ENCODE results near the gene CDC42EP1. TPM values are rescaled to one million over a fixed set of nuclear protein-coding genes. Genes with fewer than 3 reads are reported as not detected.

CDC42EP1 gene
- total RNA-seq, 1 donor from 2014 or later, result 5.8 TPM

DNA sequence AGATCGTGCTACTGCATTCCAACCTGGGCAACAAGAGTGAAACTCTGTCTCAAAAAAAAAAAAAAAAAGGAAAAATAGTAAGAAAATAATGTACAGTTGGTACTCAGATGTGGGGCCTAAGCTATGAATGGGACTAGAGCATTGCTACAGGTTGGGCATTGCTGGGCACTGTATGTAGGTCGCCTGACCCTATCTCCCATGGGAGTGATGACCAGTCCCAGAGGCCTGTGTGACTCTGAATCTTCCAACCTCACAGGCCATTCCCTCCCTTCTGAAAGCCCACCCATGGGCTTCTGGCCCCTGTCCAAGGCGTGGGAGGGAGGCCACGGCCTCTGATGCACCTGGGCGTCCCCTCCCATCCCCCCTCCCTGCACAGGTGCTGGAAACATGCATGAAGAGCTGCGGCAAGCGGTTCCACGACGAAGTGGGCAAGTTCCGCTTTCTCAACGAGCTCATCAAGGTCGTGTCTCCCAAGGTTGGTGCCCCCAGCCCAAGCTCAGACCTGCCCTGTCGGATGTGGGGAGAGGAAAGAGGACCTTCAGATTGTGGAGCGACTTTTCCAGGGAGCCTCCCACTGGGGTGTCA lies 57.9 kb downstream of the CDC42EP1 start:
- Histone ChIP-seq H3K4me3 (ENCODE audit: low read depth, low read length) (no peak overlapping the region), H3K36me3 (ENCODE audit: control insufficient read depth, insufficient read depth, low read length) (peaks cover 21% of the 10 kb centered on the region), H3K27me3 (ENCODE audit: control insufficient read depth, insufficient read depth, low read length) (no peaks in the 10 kb centered on the region)
- TF ChIP-seq, protein P1, sequence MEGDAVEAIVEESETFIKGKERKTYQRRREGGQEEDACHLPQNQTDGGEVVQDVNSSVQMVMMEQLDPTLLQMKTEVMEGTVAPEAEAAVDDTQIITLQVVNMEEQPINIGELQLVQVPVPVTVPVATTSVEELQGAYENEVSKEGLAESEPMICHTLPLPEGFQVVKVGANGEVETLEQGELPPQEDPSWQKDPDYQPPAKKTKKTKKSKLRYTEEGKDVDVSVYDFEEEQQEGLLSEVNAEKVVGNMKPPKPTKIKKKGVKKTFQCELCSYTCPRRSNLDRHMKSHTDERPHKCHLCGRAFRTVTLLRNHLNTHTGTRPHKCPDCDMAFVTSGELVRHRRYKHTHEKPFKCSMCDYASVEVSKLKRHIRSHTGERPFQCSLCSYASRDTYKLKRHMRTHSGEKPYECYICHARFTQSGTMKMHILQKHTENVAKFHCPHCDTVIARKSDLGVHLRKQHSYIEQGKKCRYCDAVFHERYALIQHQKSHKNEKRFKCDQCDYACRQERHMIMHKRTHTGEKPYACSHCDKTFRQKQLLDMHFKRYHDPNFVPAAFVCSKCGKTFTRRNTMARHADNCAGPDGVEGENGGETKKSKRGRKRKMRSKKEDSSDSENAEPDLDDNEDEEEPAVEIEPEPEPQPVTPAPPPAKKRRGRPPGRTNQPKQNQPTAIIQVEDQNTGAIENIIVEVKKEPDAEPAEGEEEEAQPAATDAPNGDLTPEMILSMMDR (IDR thresholded peaks at IDR 0.05; ENCODE audit: insufficient read depth, low read length, severe bottlenecking), result no peak
- FAIRE-seq (no peak), DNase-seq (ENCODE audit: low read depth) (no peak)

DNA sequence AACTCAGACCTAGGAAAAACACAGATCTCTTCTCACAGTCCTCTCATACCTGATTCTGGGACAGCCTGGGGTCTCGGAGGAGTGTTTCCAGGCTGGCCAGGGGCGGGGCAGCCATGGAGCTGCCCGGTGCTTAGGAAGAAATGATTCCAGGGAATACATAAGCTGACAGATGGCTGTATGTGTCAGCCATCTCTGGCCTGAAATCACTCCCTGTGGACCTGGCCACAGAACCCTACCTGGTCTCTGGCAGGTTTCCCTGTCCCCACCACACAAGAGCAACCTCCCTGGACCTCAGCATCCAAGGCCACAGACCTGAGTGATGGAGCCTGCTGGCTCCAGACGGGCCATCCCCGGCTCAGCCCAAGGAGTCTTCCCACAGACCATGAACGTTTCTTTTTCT lies 58.4 kb downstream of the CDC42EP1 start:
- no peak for DNase-seq (ENCODE audit: low read depth)
- Histone ChIP-seq H3K27me3 (ENCODE audit: control insufficient read depth, insufficient read depth, low read length) (no peaks in the 10 kb centered on the region), H3K4me3 (ENCODE audit: low read depth, low read length) (no peak overlapping the region), H3K36me3 (ENCODE audit: control insufficient read depth, insufficient read depth, low read length) (peaks cover 24% of the 10 kb centered on the region)
- FAIRE-seq, result no peak
- TF ChIP-seq, protein P1 (IDR thresholded peaks at IDR 0.05; ENCODE audit: insufficient read depth, low read length, severe bottlenecking), result no peak

Other genes with a start within 250 kb of the CDC42EP1 start
- gene ELFN2, start 133.0 kb upstream of the CDC42EP1 start, total RNA-seq, result 0.26 and 0.51 TPM in 2 replicates
- gene MFNG, start 74.1 kb upstream of the CDC42EP1 start, total RNA-seq, result 0.26 and 1.3 TPM in 2 replicates
- 8.1 and 14.2 TPM in 2 replicates for gene CARD10, start 41.1 kb upstream of the CDC42EP1 start, total RNA-seq
- not detected in 2 replicates for gene LGALS2, start 19.6 kb downstream of the CDC42EP1 start, total RNA-seq
- gene GGA1, start 48.4 kb downstream of the CDC42EP1 start, total RNA-seq, result 36.1 and 41.5 TPM in 2 replicates
- 15.5 and 15.6 TPM in 2 replicates for gene SH3BP1, start 79.2 kb downstream of the CDC42EP1 start, total RNA-seq
- gene PDXP, start 98.2 kb downstream of the CDC42EP1 start, total RNA-seq, result 2.2 and 3.4 TPM in 2 replicates
- gene LGALS1, start 115.2 kb downstream of the CDC42EP1 start, total RNA-seq, result 1,816 and 1,987 TPM in 2 replicates
- gene NOL12, start 125.9 kb downstream of the CDC42EP1 start, total RNA-seq, result 39.8 and 50.1 TPM in 2 replicates
- gene TRIOBP, start 136.6 kb downstream of the CDC42EP1 start, total RNA-seq, result 40.3 and 45.6 TPM in 2 replicates
- 12.8 and 27.6 TPM in 2 replicates for gene GCAT, start 247.5 kb downstream of the CDC42EP1 start, total RNA-seq

All from bronchial epithelial cell (primary cell).